NT2/D1 (cell line): Measurements from ENCODE around the gene CACNA2D3.

Experiments used
- DNase-seq: peaks from one replicate; pipeline ENCODE4 v3.0.0-alpha.2; 2011; ENCODE audit warnings: low read depth, low spot score
- H3K27me3 ChIP-seq: 2 replicates; pipeline ENCODE4 v1.6.0; 2011; ENCODE audit warnings: mild to moderate bottlenecking; ENCODE audit not compliant: insufficient read length, insufficient read depth
- H3K36me3 ChIP-seq: 2 replicates; pipeline ENCODE4 v1.6.1; 2011; ENCODE audit warnings: mild to moderate bottlenecking, low read length, mixed read lengths; ENCODE audit not compliant: insufficient read depth, insufficient read length
- H3K4me1 ChIP-seq: 2 replicates; pipeline ENCODE4 v1.5.1; 2011; ENCODE audit not compliant: insufficient read depth, insufficient read length
- H3K4me3 ChIP-seq: 2 replicates; pipeline ENCODE4 v1.5.1; 2011; ENCODE audit warnings: low read depth; ENCODE audit not compliant: insufficient read length
- H3K9ac ChIP-seq: 2 replicates; pipeline ENCODE4 v1.6.0; 2011; ENCODE audit warnings: low read depth; ENCODE audit not compliant: insufficient read length
- H3K9me3 ChIP-seq: 2 replicates; pipeline ENCODE4 v1.5.1; 2011; ENCODE audit warnings: mild to moderate bottlenecking, low read length; ENCODE audit not compliant: insufficient read depth
- SUZ12 ChIP-seq: IDR thresholded peaks from 2 replicates; pipeline ENCODE4 v1.6.1; 2011; ENCODE audit not compliant: insufficient read length, insufficient read depth; ENCODE audit errors: extremely low read depth
- YY1 ChIP-seq: IDR thresholded peaks from 2 replicates; pipeline ENCODE4 v1.6.1; 2011; ENCODE audit not compliant: insufficient read length, insufficient read depth
- ZNF274 ChIP-seq: IDR thresholded peaks from 2 replicates; pipeline ENCODE4 v1.6.1; 2011; ENCODE audit warnings: mild to moderate bottlenecking, low read depth, low read length

CACNA2D3 gene

GRCh38 chr3:54954521-54954920 lies 832.2 kb downstream of the CACNA2D3 start:
- Histone ChIP-seq H3K9me3 (peaks cover 50% of the 10 kb centered on the region; the same call in 1 of the 2 replicates), H3K4me3 (no peak overlapping the region), H3K27me3 (no peaks in the 10 kb centered on the region), H3K9ac (peak overlapping the region; percentile 52), H3K36me3 (no peaks in the 10 kb centered on the region), H3K4me1 (peaks cover 9% of the 10 kb centered on the region)
- DNase-seq: peak; percentile 91
- TF ChIP-seq YY1: no peak
- no peak for TF ChIP-seq ZNF274
- TF ChIP-seq SUZ12: no peak

- no peaks in the 10 kb centered on the region for H3K27me3 ChIP-seq
- DNase-seq: peak; percentile 55
- no peaks in the 10 kb centered on the region for H3K36me3 ChIP-seq
- no peak overlapping the region for H3K4me3 ChIP-seq
- H3K9me3 ChIP-seq: peaks cover 50% of the 10 kb centered on the region; the same call in 1 of the 2 replicates
- TF ChIP-seq SUZ12: no peak
- no peak for TF ChIP-seq ZNF274
- no peak for TF ChIP-seq YY1
- H3K4me1 ChIP-seq: peaks cover 9% of the 10 kb centered on the region
- no peak overlapping the region for H3K9ac ChIP-seq
These were observed 833.1 kb downstream of the CACNA2D3 start for GRCh38 chr3:54955496-54955895.

- H3K4me1 ChIP-seq: peaks cover 9% of the 10 kb centered on the region
- no peak for DNase-seq
- H3K9ac ChIP-seq: no peak overlapping the region
- peaks cover 50% of the 10 kb centered on the region; the same call in 1 of the 2 replicates for H3K9me3 ChIP-seq
- H3K4me3 ChIP-seq: no peak overlapping the region
- no peak for TF ChIP-seq YY1
- no peak for TF ChIP-seq SUZ12
- no peak for TF ChIP-seq ZNF274
- no peaks in the 10 kb centered on the region for H3K36me3 ChIP-seq
- no peaks in the 10 kb centered on the region for H3K27me3 ChIP-seq
These were observed 833.6 kb downstream of the CACNA2D3 start for GRCh38 chr3:54955941-54956340.

- H3K9me3 ChIP-seq: peaks cover 47% of the 10 kb centered on the region; the same call in 1 of the 2 replicates
- DNase-seq: no peak
- H3K27me3 ChIP-seq: no peaks in the 10 kb centered on the region
- no peak overlapping the region for H3K9ac ChIP-seq
- TF ChIP-seq YY1: no peak
- TF ChIP-seq ZNF274: no peak
- no peak for TF ChIP-seq SUZ12
- no peak overlapping the region for H3K4me3 ChIP-seq
- H3K4me1 ChIP-seq: peaks cover 9% of the 10 kb centered on the region
- H3K36me3 ChIP-seq: no peaks in the 10 kb centered on the region
These were observed 835.4 kb downstream of the CACNA2D3 start for GRCh38 chr3:54957711-54958110.

- H3K9me3 ChIP-seq: peaks cover 29% of the 10 kb centered on the region; the same call in 1 of the 2 replicates
- peaks cover 5% of the 10 kb centered on the region for H3K4me1 ChIP-seq
These were observed 837.7 kb downstream of the CACNA2D3 start for GRCh38 chr3:54960082-54960481.

GRCh38 chr3:54960701-54961100 lies 838.3 kb downstream of the CACNA2D3 start:
- TF ChIP-seq ZNF274: no peak
- no peak for TF ChIP-seq YY1
- TF ChIP-seq SUZ12: no peak
- DNase-seq: no peak
- H3K4me3 ChIP-seq: no peak overlapping the region
- peaks cover 6% of the 10 kb centered on the region for H3K4me1 ChIP-seq
- no peaks in the 10 kb centered on the region for H3K36me3 ChIP-seq
- H3K9ac ChIP-seq: no peak overlapping the region
- H3K9me3 ChIP-seq: peaks cover 23% of the 10 kb centered on the region; the same call in 1 of the 2 replicates
- no peaks in the 10 kb centered on the region for H3K27me3 ChIP-seq

More at GRCh38 chr3:54960082-54960481, 837.7 kb downstream of the CACNA2D3 start:
- DNase-seq: no peak
- no peak for TF ChIP-seq ZNF274
- no peak for TF ChIP-seq YY1
- TF ChIP-seq SUZ12: no peak
- no peaks in the 10 kb centered on the region for H3K36me3 ChIP-seq
- no peaks in the 10 kb centered on the region for H3K27me3 ChIP-seq
- no peak overlapping the region for H3K9ac ChIP-seq
- H3K4me3 ChIP-seq: no peak overlapping the region

GRCh38 chr3:54962200-54962599 lies 839.8 kb downstream of the CACNA2D3 start:
- Histone ChIP-seq H3K4me3 (no peak overlapping the region), H3K9ac (no peak overlapping the region), H3K27me3 (no peaks in the 10 kb centered on the region), H3K9me3 (peaks cover 9% of the 10 kb centered on the region; the same call in 1 of the 2 replicates), H3K36me3 (no peaks in the 10 kb centered on the region), H3K4me1 (peaks cover 2% of the 10 kb centered on the region)
- DNase-seq: no peak
- TF ChIP-seq YY1 (no peak), SUZ12 (no peak), ZNF274 (no peak)
